Fibroblast of mammary gland (primary cell): ENCODE results near the gene TSPEAR.
"Not testable (repeated sequence)": the region's sequence is repeated elsewhere in the genome, so short reads cannot be mapped to it uniquely, and the experiment has no call there.

Experiments
- DNase-seq: peaks from one replicate; pipeline ENCODE4 v3.0.0-alpha.2; 2010; ENCODE audit warnings: low read depth
- H3K4me3 ChIP-seq: 2 replicates; pipeline ENCODE4 v1.5.1; 2011; ENCODE audit warnings: low read depth, mild to moderate bottlenecking, low read length, moderate library complexity; ENCODE audit not compliant: control insufficient read depth
- CTCF ChIP-seq: conservative IDR thresholded peaks from 2 replicates; pipeline ENCODE4 v1.5.1; 2011; ENCODE audit warnings: low read depth, low read length, inconsistent platforms; ENCODE audit not compliant: control insufficient read depth, insufficient read depth

TSPEAR gene

GRCh38 chr21:44694776-44695175 is 16.6 kb downstream of the TSPEAR start:
- no peak for DNase-seq
- no peak for TF ChIP-seq CTCF
- H3K4me3 ChIP-seq: no peak overlapping the region

- no peak for TF ChIP-seq CTCF
- no peak for DNase-seq
- H3K4me3 ChIP-seq: no peak overlapping the region
Measured at GRCh38 chr21:44692798-44693512, 18.4 kb downstream of the TSPEAR start.

GRCh38 chr21:44691686-44692085 is 19.7 kb downstream of the TSPEAR start:
- no peak for TF ChIP-seq CTCF
- DNase-seq: no peak
- no peak overlapping the region for H3K4me3 ChIP-seq

- not testable (repeated sequence) for DNase-seq, H3K4me3 ChIP-seq
Measured at GRCh38 chr21:44689740-44690139, 21.6 kb downstream of the TSPEAR start.

- H3K4me3 ChIP-seq: no peak overlapping the region
- DNase-seq: no peak
- TF ChIP-seq CTCF: no peak
Measured at GRCh38 chr21:44687671-44688070, 23.7 kb downstream of the TSPEAR start.

GRCh38 chr21:44686843-44687561 is 24.4 kb downstream of the TSPEAR start:
- no peak overlapping the region for H3K4me3 ChIP-seq
- DNase-seq: no peak
- no peak for TF ChIP-seq CTCF

GRCh38 chr21:44686000-44686781 is 25.2 kb downstream of the TSPEAR start:
- no peak overlapping the region for H3K4me3 ChIP-seq
- TF ChIP-seq CTCF: no peak
- DNase-seq: no peak

GRCh38 chr21:44685050-44685449 is 26.3 kb downstream of the TSPEAR start:
- H3K4me3 ChIP-seq, DNase-seq: not testable (repeated sequence)
